ENCODE data around the gene STK39.

Gene STK39

GRCh38 chr2:168244318-168244717 lies 3.1 kb downstream of the STK39 start:
- H3K4me3 ChIP-seq (ENCODE audit: low read depth, low read length), result no peak overlapping the region

GRCh38 chr2:168243061-168243460 lies 4.3 kb downstream of the STK39 start:
- no peak overlapping the region for H3K4me3 ChIP-seq (ENCODE audit: low read depth, low read length)

GRCh38 chr2:168241746-168242145 lies 5.6 kb downstream of the STK39 start:
- no peak overlapping the region for H3K4me3 ChIP-seq (ENCODE audit: low read depth, low read length)

GRCh38 chr2:168241208-168241607 lies 6.2 kb downstream of the STK39 start:
- no peak overlapping the region for H3K4me3 ChIP-seq (ENCODE audit: low read depth, low read length)

- no peak overlapping the region for H3K4me3 ChIP-seq (ENCODE audit: low read depth, low read length)
These were observed 8.1 kb downstream of the STK39 start for GRCh38 chr2:168239281-168239680.

GRCh38 chr2:168237741-168238140 lies 9.7 kb downstream of the STK39 start:
- H3K4me3 ChIP-seq (ENCODE audit: low read depth, low read length), result no peak overlapping the region

GRCh38 chr2:168234407-168235085 lies 12.8 kb downstream of the STK39 start:
- H3K4me3 ChIP-seq (ENCODE audit: low read depth, low read length), result no peak overlapping the region

- H3K4me3 ChIP-seq (ENCODE audit: low read depth, low read length), result no peak overlapping the region
These were observed 13.5 kb downstream of the STK39 start for GRCh38 chr2:168233726-168234406.

- no peak overlapping the region for H3K4me3 ChIP-seq (ENCODE audit: low read depth, low read length)
These were observed 14.2 kb downstream of the STK39 start for GRCh38 chr2:168233166-168233565.

GRCh38 chr2:168231609-168232241 lies 15.7 kb downstream of the STK39 start:
- no peak overlapping the region for H3K4me3 ChIP-seq (ENCODE audit: low read depth, low read length)

- H3K4me3 ChIP-seq (ENCODE audit: low read depth, low read length), result no peak overlapping the region
These were observed 17.0 kb downstream of the STK39 start for GRCh38 chr2:168230389-168230788.

GRCh38 chr2:168224346-168224745 lies 23.0 kb downstream of the STK39 start:
- no peak overlapping the region for H3K4me3 ChIP-seq (ENCODE audit: low read depth, low read length)

GRCh38 chr2:168222088-168222487 lies 25.3 kb downstream of the STK39 start:
- H3K4me3 ChIP-seq (ENCODE audit: low read depth, low read length), result no peak overlapping the region

GRCh38 chr2:168220965-168221819 lies 26.2 kb downstream of the STK39 start:
- H3K4me3 ChIP-seq (ENCODE audit: low read depth, low read length), result no peak overlapping the region

- H3K4me3 ChIP-seq (ENCODE audit: low read depth, low read length), result no peak overlapping the region
These were observed 29.5 kb downstream of the STK39 start for GRCh38 chr2:168217920-168218319.

GRCh38 chr2:168216351-168217005 lies 30.9 kb downstream of the STK39 start:
- H3K4me3 ChIP-seq (ENCODE audit: low read depth, low read length), result no peak overlapping the region

GRCh38 chr2:168215813-168216212 lies 31.6 kb downstream of the STK39 start:
- no peak overlapping the region for H3K4me3 ChIP-seq (ENCODE audit: low read depth, low read length)

- no peak overlapping the region for H3K4me3 ChIP-seq (ENCODE audit: low read depth, low read length)
These were observed 34.5 kb downstream of the STK39 start for GRCh38 chr2:168212866-168213265.

- no peak overlapping the region for H3K4me3 ChIP-seq (ENCODE audit: low read depth, low read length)
These were observed 35.2 kb downstream of the STK39 start for GRCh38 chr2:168212167-168212566.

- H3K4me3 ChIP-seq (ENCODE audit: low read depth, low read length), result no peak overlapping the region
These were observed 35.7 kb downstream of the STK39 start for GRCh38 chr2:168211664-168212163.

All from iPS-11a (cell line).